ENCODE results near the gene SH3BP4.

SH3BP4 gene

DNA sequence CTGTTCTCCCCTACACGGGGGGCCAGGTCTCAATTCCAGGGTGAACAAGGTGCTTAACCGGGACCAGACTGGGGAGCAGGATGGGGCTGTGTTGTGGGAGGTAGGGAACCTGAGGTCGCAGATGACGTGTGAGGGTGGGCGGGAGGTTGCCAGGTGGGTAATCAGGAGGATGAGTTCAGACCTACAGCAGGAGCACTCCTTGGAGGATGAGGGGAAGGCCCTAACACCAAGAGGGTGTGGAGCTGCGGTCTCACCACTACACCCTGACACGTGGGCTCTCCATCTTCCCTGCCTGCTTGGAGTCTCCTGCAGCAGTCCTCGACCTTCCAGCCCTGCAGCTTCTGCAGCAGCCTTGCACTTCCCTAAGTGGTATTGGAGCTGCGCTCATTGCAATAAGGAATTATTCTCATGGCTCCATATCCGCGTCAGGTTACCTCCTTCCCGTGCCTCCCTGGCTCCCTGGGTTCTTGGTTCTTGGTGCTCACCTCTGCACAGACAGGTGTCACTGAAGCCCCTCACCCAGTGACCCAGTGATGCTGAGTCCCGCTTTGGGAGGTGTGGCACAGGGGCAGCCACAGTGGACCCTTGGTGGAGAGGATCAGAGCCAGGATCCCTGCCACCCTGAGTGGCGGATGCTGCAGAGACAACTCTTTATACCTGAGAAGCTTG lies 15.5 kb downstream of the SH3BP4 start:
- peak; percentile 19 for DNase-seq (ENCODE audit: low read depth, low spot score)

DNA sequence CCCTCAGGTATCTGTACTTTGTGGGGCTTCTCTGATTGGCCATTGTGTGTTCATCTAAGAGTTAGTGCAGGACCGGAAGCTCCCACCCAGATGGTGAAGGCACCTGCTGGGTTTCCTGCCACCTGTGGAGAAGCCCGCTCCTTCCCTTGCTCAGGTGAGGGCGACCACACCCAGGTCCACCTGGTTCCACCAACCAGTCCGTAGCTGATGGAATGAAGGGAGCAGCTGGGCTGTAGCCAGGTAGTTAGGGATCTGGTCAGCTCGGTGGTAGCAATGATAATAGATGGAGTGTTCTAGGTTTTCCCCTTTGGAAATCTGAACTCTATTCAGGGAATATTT lies 16.0 kb downstream of the SH3BP4 start:
- no peak for DNase-seq (ENCODE audit: low read depth, low spot score)

DNA sequence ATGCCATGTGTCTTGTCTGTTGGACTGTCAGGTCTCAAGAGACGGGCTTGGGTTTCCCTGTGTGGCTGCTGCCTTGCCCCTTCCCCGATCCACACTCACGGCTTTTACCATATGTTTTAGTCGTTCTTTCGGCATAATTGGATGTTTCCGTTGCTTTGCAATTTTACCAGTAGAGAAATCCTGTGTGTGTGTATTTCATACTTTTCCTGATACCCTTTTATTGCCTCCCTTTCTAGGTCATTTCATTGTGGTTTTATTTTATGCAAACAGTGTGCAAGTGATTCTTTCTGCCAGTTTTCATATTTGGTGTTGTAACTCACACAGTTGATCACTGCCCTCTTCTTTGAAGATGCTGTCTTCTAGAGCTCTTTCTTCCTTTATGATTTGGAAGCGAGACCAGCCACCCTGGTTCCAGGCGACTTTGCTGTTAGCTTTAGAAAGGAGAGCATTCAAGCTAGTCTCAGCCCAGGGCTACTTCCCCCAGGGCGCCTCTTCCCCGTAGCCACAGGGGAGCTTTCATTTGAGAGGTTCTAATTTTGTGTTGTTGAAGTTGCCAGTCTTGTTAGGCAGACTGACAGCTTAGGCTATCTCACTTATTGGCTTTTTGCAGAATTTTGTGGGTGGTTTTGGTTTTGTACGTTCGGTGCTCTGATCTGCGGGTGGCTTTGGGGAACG lies 17.0 kb downstream of the SH3BP4 start:
- DNase-seq (ENCODE audit: low read depth, low spot score) = no peak

DNA sequence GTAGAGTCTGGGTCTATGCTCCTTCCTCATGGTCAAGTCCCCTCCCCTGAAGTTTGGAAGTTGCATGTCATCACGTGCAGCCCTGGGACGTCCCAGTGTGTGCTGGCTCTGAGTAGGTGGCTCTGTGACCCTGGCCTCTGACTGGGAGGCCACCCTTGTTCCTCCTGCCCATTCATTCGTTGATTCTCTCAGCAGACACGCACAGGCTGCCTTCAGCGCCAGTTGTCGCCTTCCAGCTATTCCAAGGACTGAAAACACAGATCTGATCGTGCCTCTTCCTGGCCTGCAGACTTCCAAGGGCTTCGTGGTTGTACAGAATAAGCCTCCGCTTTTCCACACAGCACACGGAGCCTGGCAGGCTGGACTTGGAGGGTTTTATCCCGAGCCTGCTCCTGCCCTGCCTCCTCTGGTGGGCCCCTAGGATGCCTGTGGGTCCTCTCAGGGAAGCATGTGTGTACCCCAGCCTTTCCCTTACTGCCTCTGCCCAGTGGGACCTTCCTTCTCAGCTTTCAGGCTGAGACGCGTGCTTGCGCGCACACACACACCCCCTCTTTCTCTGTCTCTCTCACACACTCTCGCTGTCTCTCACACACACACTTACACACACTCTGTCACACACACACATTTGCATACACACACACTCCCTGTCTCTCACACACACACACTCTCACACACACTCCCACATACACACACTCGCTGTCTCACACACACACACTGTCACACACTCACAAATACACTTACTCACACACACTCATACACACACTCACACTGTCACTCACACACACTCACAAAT lies 17.7 kb downstream of the SH3BP4 start:
- DNase-seq (ENCODE audit: low read depth, low spot score) = peak; percentile 60

DNA sequence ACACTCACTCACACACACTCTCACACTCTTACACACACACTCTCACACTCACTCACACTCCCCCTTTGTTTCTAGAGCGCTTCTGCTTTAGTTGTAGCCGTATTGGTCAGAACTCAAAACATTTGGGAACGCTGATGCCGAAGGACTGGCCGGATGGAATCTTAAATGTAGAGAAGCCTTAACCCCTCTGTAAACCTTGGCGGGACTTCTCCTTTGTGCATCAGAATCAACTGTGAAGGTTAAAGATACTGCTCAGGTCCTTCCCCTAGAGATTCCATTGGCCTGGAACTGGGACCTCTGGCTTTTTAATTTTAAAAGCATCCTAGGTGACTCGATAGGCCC lies 18.3 kb downstream of the SH3BP4 start:
- no peak for DNase-seq (ENCODE audit: low read depth, low spot score)

DNA sequence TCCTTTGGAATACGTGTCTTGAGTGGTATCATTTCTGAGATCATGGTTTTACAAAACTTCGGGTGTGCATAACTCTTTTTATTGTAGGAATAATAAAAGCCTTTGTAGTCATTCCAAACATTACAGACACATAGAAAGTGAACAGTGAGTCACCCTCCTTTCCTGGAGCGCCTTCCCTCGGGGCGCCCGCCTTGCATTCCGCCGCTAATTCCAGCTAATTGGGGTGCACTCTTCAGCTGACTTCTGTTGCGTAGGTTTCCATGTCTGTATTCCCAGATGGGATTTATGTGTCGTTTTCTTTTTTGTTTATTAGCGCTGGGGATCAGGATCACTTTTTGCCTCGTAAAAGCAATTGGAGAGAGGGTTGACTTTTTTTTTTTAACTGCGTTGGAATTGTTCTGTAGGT lies 18.7 kb downstream of the SH3BP4 start:
- peak; percentile 83 for DNase-seq (ENCODE audit: low read depth, low spot score)

DNA sequence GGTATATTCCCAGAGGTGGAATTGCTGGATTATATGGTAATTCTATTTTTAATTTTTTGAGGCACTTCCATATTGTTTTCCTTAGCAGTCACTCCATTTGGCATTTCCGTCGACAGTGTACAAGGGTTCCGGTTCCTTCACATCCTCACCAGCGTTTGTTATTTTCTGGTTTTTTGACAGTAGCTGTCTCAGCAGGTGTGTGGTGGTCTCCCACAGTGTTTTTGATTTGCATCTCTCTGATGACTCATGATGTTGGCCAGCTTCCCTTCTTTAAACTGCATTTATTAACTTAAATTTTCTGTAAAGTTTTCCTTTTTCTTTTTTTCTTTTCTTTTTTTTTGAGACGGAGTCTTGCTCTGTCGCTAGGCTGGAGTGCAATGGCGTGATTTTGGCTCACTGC lies 19.7 kb downstream of the SH3BP4 start:
- DNase-seq (ENCODE audit: low read depth, low spot score) = no peak

DNA sequence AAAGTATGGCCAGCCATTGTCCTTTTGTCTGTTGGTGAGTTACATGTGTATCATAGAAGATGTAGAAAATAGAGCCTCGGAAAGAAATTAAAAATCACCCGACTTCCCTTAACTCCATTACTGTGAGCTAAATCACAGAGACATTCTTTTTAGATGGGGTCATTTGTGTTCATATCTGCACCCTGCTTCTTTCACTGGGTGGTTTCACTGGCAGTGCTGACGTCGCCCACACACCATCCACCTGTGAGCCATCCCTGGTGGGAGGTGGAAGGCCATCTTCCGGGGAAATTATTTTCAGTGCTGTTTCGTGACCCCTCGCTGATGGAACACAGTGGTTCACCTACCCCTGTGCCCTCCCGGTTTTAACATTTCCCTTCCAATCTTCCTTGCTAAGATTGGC lies 21.2 kb downstream of the SH3BP4 start:
- peak; percentile 70 for DNase-seq (ENCODE audit: low read depth, low spot score)

DNA sequence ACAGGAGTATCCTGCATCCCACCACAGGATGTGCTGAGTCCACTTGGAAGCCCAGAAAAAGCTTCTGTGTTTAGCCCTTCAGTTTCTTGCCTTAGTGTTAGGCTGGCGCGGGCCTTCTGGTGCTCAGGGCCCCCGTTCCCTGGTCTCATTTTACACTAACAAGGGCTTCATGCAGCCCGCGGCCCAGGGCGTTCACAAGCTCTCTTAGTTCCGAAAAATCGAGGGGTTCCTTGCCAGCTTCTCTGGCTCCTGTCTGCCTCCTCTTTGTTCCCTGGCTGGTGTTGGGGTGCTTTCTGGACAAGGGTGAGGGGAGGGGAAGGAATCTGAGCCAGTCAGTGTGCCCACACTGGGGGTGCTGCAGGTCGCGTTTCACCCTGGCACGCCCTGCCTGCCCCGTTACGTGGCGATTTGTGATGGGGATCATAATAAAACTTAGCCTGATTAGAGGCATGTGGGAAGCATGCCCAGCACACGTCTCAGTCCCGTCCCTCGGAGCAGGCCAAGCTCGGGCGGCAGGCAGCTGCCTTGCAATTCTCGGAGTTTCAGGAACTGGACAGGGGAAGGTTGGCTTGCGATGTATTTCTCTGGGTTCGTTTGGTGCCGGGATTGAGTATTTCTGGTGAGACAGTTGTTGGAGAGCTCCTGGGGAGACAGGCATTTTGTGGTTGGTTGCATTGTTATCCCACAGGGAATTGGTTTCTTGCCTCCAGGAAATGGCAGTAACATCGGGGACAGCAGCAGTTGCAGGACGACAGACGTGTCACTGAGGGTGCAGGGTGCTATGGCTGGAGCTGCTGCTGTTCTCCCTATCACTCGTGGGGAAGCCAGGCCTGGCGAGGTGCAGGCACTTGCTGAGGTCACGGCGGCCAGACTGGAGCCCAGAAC lies 22.9 kb downstream of the SH3BP4 start:
- DNase-seq (ENCODE audit: low read depth, low spot score) = peak; percentile 93

DNA sequence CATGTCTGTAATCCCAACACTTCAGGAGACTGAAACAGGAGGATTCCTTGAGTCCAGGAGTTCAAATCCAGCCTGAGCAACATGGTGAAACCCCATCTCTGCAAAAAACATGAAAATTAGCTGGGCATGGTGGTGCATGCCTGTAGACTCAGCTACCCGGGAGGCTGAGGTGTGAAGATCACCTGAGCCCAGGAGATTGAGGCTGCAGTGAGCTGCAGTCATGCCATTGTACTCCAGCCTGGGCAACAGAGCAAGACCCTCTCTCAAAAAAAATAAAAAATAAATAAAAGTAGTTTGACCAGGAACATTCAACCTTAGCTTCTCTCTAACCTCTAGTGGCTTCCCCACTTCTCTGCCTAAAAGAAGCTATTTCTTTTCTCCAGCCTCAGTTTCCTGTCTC lies 23.8 kb downstream of the SH3BP4 start:
- no peak for DNase-seq (ENCODE audit: low read depth, low spot score)

DNA sequence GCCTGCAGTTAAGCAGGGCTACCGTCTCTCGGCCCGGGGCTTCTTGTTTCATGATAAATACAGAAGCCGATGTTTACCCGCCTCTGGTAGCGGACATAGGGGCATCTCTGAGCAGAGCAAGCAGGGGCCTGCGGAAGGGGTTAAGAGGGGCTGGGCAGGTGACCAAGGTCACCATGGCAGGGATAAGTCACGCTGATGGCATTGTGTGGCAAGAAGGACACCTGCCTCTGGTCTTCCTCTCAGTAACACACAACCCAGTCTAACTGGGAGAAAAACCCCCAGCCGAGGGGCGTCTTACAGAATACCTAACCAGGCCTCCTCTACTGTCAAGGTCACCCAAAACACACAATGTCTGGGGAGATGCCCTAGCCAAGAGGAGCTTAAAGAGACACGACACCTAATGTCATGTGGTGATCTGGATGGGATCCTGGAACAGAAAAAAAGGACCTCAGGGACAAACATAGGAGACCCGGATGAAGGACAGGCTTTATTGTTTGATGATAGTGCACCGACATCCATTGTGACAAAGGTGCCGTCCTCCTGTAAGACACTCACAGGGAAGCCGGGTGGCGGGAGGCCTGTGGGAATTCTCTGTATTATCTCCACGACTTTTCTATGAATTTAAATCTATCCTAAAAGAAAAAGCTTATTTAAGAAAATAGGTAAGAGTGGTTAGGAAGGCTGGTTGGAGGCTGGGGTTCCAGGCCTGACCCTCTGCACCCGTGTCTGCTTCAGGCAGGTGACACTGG lies 24.8 kb downstream of the SH3BP4 start:
- no peak for DNase-seq (ENCODE audit: low read depth, low spot score)

DNA sequence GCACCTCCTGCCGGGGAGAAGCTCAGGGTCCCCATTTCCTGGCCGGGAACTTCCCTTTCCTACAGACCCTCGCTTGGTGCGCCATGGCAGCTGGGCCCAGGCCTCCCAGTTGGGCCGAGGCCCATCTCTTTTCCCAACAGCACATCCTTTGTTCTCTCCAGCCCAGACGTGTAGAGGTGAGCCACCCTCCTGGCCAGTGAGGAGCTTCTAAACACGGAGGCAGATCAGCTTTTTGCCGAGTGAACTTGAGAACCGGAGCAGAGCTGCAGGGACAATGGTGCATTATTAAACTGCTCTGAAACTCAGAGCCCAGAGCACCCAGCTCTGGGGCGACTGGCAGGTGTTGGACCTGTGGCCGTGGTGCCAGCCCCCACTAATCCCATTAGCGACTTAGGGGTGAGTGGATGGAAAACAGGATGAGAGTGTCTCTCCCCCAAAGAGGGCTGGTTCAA lies 25.4 kb downstream of the SH3BP4 start:
- no peak for DNase-seq (ENCODE audit: low read depth, low spot score)

DNA sequence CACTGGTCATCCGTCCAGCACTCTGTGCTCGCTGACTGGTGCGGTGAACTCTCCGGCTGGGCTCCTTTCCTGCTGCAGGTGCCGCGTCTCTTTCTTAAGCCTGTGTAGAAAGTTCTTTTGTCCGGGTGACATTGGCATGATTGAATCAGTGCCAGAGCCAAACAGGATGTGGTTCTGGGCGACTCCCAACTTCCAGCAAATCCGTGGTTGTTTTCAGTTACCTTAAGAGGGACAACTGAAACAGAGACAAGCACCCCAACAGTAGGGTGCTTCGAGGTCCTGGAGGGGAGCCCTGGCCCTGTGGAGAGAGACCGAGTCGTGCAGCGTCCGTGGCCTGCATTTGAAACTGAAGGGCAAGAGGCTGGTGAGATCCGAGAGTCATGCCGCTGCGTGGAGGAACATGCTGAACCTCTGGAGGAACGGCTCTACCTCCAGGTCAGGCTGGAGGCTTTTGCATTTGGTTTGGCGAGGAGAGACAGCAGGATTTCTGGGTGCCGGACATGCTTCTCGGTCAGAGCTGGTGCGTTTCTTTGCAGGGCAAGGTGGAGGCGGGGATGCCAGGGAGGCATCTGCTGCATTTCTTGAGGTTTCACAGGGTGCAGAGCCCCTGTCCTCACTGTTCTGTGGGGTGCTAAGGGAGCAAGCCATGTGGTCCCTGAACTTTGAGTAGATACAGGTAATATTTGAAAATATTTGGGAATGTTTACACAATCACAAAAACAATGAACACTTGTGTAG lies 26.8 kb downstream of the SH3BP4 start:
- peak; percentile 82 for DNase-seq (ENCODE audit: low read depth, low spot score)

DNA sequence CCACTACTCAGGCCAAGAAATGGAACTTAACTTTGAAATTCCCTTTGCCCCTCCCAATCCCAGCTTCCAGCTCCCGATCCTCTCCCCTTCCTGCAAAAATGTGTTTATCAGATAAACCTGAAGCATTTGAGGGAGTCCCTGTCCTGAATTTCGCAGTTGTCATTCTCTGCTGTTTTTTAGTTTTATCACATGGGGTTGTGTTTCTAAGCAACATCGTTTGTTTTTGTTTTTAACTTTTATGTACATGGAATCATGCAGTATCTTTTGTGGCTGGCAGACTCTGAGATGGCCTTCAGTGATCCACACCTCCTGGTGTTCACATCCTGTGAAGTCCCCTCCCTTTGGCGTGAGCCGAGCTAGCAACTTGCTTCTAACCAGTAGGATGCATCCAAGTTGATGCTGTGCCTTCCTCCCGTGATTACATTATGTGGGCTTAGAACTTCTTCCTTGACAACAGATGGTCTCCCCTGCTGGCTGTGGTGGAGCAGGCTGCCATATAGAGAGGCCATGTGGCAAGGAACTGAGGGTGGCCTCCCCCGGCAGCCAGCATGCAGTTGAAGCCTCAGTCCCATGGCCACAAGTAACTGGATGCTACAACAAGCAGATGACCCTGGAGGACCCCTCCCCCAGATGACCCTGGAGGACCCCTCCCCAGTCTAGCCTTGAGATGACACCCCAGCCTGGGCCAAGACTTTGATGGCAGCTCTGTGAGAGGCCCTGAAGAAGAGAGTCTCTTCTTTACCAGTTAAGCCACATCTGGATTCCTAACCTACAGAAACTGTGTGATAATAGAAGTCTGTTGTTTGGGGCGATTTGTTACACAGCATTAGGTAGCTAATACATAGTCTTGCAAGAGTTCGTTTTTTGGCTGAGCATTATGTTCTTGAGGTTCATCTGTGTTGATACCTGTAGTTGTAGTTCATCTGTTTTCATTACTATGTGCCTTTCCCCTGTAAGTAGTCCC lies 27.7 kb downstream of the SH3BP4 start:
- DNase-seq (ENCODE audit: low read depth, low spot score) = peak; percentile 51

DNA sequence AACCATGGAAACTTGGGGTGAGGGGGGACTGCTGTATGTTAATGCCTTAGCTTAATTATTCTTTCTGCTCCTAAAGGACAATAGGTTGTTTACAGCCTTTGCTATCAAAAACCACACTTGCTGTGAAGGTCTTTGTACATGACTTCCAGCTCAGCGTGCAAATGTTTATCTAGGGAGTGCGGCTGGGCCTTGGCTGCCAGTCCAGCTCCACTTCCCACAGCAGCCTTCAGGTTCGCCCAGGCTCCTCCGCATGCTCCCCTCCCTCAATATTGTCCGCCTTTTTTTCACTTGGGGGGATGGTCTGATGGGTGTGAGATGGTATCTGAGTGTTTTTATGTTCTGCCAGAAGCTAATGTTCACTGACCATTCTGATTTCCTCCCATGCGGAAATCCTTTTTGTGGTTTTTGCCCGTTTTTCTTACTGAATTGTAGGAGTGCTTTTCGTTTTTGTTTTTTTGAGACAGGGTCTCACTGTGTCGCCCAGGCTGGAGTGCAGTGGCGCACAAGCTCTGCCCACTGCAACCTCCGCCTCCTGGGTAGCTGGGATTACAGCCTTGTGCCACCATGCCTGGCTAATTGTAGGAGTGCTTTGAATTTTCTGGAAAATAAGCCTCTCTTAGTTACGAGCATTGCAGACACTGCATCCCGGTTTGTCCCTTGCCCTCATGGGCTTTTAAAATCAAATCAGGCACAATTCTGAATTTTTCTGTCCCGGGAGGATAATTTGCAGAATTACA lies 28.8 kb downstream of the SH3BP4 start:
- DNase-seq (ENCODE audit: low read depth, low spot score) = peak; percentile 88

DNA sequence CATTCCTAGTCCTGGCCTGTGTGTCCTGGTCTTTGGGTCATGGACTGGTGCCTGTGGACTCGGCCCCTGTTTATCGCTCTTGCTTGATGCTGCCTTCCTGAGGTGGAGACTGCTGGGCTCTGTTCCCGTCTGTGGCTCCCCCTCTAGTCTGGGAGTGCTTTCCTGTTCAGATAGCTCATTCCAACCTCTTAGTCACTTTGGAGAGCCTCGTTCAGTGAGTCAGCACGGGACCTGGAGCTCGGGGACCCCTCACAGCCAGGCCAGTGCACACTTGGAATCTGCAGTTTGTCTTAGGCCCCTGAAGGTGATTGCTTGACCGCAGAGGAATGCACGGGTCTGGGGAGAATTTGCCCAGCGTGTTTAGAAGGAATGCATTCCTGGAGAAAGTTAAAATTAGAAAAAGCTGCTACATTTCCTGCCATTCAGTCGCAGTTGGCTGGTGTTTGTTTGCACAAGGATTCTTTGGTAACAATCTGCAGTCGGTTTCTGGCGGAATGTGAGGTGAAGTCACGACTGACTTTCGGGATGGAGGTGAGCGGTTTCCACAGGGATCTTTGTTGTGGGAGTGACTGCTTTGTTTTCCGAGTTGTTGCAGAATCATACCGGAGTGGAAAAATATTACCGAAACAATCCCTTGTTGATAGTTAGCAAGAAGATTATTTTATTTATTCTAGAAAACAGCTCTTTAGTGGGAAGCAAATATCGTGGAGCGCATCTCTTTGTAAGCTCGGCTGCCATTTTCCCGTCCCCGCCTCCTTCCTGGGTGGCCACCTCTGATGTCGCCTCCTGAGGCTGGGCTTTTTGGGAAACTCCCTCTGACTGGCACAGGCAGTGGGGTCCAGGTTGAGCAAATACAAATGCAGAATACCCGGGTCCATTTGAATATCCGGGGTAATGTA lies 29.6 kb downstream of the SH3BP4 start:
- peak; percentile 99 for DNase-seq (ENCODE audit: low read depth, low spot score)

DNA sequence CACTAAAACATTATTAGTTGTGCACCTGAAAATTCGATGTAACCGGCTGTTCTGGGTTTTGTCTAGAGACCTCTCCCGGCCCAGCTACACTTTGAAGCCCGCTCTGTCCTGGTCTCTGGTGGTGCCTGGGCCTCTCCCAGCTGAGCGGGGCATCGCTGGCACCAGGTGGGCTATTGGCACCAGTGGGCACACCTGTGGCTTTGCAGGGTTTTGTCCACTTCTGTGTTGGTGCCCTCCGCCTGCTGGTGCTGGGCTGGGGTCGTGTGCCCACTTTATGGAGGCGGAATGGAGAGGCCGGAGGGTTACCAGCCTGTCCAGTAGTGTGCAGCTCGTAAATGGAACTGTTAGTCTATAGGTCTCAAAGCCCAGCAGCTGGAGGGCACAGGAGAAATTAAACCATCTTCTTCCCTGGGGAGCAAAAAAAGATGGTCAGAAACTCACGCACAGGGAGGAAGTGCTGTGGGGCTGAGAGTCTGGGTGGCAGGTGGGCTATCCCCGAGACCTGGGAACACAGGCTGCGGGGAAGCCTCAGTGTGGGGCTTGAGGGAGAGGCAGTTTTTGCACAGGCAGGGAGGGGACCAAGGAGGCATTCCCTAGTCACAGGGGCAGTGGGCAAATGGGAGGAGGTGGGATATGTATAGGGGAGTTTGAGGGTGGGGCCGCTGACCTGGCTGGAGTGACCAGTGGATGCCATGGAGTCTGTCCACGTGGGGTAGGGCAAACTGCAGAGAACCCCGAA lies 30.4 kb downstream of the SH3BP4 start:
- no peak for DNase-seq (ENCODE audit: low read depth, low spot score)
